OCI-LY7 (cell line): ENCODE results near the gene ITGA2. TPM values are rescaled to one million over a fixed set of nuclear protein-coding genes. Genes with fewer than 3 reads are reported as not detected.

ENCODE experiments used
- BruUV-seq: library from RNA; stranded (reverse); fragments of 400-500 nt; replicated peaks from 2 replicates; lab custom pipeline; 2021; lab: Mats Ljungman, UMichigan
- CTCF ChIA-PET: fragments of 300-600 bp; sonication (Branson Sonifier 250); formaldehyde crosslinking; loops from one replicate; lab custom pipeline; 2022; ENCODE audit warnings: antibody characterized with exemption; ENCODE audit not compliant: unreplicated experiment; lab: Charles Lee
- POLR2A ChIA-PET: fragments of 300-600 bp; sonication (Branson Sonifier 250); formaldehyde crosslinking; loops from one replicate; lab custom pipeline; 2022; ENCODE audit warnings: antibody characterized with exemption; lab: Charles Lee
- DNase-seq: peaks from one replicate; pipeline ENCODE4 v3.0.0-alpha.2; 2015; ENCODE audit warnings: low spot score
- H2AFZ ChIP-seq: fragments of 200-600 bp; sonication (generic), shearing (Covaris generic); 2 replicates; pipeline ENCODE4 v1.6.1; 2014; ENCODE audit warnings: mild to moderate bottlenecking, antibody characterized with exemption, low read length, moderate library complexity
- H3K27ac ChIP-seq: fragments of 200-600 bp; sonication (generic); 2 replicates; pipeline ENCODE4 v1.5.1; 2014; ENCODE audit warnings: mixed run types, low read depth, mild to moderate bottlenecking, moderate library complexity, low read length, inconsistent platforms; ENCODE audit not compliant: poor library complexity, severe bottlenecking
- H3K36me3 ChIP-seq: fragments of 200-600 bp; sonication (generic); 2 replicates; pipeline ENCODE4 v1.6.1; 2014; ENCODE audit warnings: mild to moderate bottlenecking, antibody characterized with exemption, low read length, moderate library complexity, mixed read lengths; ENCODE audit not compliant: insufficient read depth
- H3K4me1 ChIP-seq: fragments of 200-600 bp; sonication (generic); 2 replicates; pipeline ENCODE4 v1.5.1; 2014; ENCODE audit warnings: mild to moderate bottlenecking, low read length; ENCODE audit not compliant: insufficient read depth, poor library complexity, severe bottlenecking
- H3K4me2 ChIP-seq: fragments of 200-600 bp; sonication (generic); 2 replicates; pipeline ENCODE4 v1.6.1; 2014; ENCODE audit warnings: mild to moderate bottlenecking, low read length
- H3K4me3 ChIP-seq: fragments of 200-600 bp; sonication (generic); 2 replicates; pipeline ENCODE4 v1.5.1; 2014; ENCODE audit warnings: mild to moderate bottlenecking, low read depth, low read length; ENCODE audit not compliant: poor library complexity, severe bottlenecking
- H3K79me2 ChIP-seq: fragments of 200-600 bp; sonication (generic); 2 replicates; pipeline ENCODE4 v1.6.1; 2016; ENCODE audit warnings: low read depth, mild to moderate bottlenecking, low read length, moderate library complexity, mixed read lengths; ENCODE audit not compliant: insufficient read depth
- H3K9me2 ChIP-seq: fragments of 200-600 bp; sonication (generic); 2 replicates; pipeline ENCODE4 v1.6.1; 2016; ENCODE audit warnings: mild to moderate bottlenecking, low read length, mixed read lengths; ENCODE audit not compliant: insufficient read depth
- H3K9me3 ChIP-seq: fragments of 200-600 bp; sonication (generic); 2 replicates; pipeline ENCODE4 v1.6.1; 2014; ENCODE audit warnings: mild to moderate bottlenecking, mixed run types, low read length, mixed read lengths
- H4K20me1 ChIP-seq: fragments of 200-600 bp; sonication (generic); 2 replicates; pipeline ENCODE4 v1.6.1; 2014; ENCODE audit warnings: mild to moderate bottlenecking, antibody characterized with exemption, low read length, moderate library complexity, mixed read lengths; ENCODE audit not compliant: insufficient read depth
- CTCF ChIP-seq: fragments of 200-600 bp; sonication (generic); conservative IDR thresholded peaks from 2 replicates; pipeline ENCODE4 v1.5.1; 2014; ENCODE audit warnings: mild to moderate bottlenecking, antibody characterized with exemption, low read length, moderate library complexity, mixed read lengths
- EZH2phosphoT487 ChIP-seq: fragments of 200-600 bp; sonication (generic); IDR thresholded peaks from 2 replicates; pipeline ENCODE4 v1.6.1; 2018; ENCODE audit warnings: low read depth, borderline replicate concordance, mild to moderate bottlenecking, mixed run types, antibody characterized with exemption, low read length, moderate library complexity, mixed read lengths
- intact Hi-C: fragments of 100-400 bp; cut with micrococcal nuclease; formaldehyde crosslinking; loops from one replicate; pipeline ENCODE4 v1.10.0; 2022; ENCODE audit not compliant: unreplicated experiment
- total RNA-seq, 2 experiments: library from RNA; depleted of rRNA in 1 of 2; stranded (reverse); fragments of >200 nt in 1 of 2; shearing (Covaris generic) in 1 of 2; gene quantifications; 2 replicates each; pipeline ENCODE4 v1.2.3, GENCODE V29; 2014 to 2022

The ITGA2 gene
- total RNA-seq, 2 experiments from 2014 or later: not detected

- no peak overlapping the region for H3K4me3 ChIP-seq
- DNase-seq: no peak
- H4K20me1 ChIP-seq: no peaks in the 10 kb centered on the region
- ChIA-PET CTCF (no interaction called here), POLR2A (no interaction called here)
- no peak overlapping the region for H2AFZ ChIP-seq
- no peaks in the 10 kb centered on the region for H3K9me3 ChIP-seq
- no peaks in the 10 kb centered on the region for H3K79me2 ChIP-seq
- BruUV-seq: no TSS peak
- H3K4me2 ChIP-seq: no peak overlapping the region
- no peaks in the 10 kb centered on the region for H3K4me1 ChIP-seq
- H3K9me2 ChIP-seq: no peaks in the 10 kb centered on the region
- no peak overlapping the region for H3K27ac ChIP-seq
- TF ChIP-seq CTCF: no peak
- TF ChIP-seq EZH2phosphoT487: no peak
- no peaks in the 10 kb centered on the region for H3K36me3 ChIP-seq
- intact Hi-C loops: no loop called here
Measured at GRCh38 chr5:52995095-52995494, 5.9 kb downstream of the ITGA2 start.

DNA sequence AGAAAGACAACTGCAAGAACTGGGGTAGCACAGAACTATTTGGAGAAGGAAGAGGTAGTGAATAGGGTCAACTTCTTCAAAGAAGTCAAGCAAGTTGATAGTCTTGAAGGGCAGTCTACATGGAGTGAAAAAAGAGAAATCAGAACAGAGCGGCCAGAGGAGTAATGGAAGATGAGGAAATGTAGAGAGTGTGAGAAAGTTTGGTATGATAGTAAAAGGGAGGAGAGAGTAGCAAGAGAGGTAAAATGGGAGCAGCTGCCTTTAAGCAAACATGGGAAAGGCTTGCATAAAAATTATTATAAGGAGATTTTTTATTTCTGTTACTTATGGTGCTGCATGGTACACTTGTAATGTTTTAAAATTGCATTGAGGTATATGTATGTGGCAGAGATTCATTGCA lies 6.8 kb downstream of the ITGA2 start:
- ChIA-PET CTCF (no interaction called here), POLR2A (no interaction called here)
- no peaks in the 10 kb centered on the region for H3K9me2 ChIP-seq
- no peak for DNase-seq
- intact Hi-C loops: no loop called here
- no peaks in the 10 kb centered on the region for H4K20me1 ChIP-seq
- H3K4me1 ChIP-seq: no peaks in the 10 kb centered on the region
- H3K36me3 ChIP-seq: no peaks in the 10 kb centered on the region
- no peak overlapping the region for H2AFZ ChIP-seq
- H3K79me2 ChIP-seq: no peaks in the 10 kb centered on the region
- no peak overlapping the region for H3K4me3 ChIP-seq
- no TSS peak for BruUV-seq
- TF ChIP-seq EZH2phosphoT487: no peak
- TF ChIP-seq CTCF: no peak
- no peaks in the 10 kb centered on the region for H3K9me3 ChIP-seq
- no peak overlapping the region for H3K27ac ChIP-seq
- H3K4me2 ChIP-seq: no peak overlapping the region

DNA sequence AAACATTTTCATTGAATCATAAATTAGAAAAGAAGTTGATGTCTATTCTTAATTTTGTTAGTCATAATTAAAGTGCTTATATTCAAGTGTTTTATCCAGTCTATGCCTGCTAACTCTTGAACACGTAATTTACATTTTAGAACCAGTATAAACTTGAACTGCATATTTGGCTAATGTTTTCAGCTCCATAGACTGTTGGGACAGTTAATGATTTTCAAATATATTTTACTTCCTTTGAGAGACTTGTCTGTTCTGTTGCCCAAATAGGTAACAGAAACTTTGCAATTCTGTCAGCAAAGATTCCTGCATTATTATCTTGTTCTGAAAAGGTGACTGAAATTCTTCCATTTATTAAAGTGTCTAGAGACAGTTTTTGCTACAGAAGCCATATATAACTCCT lies 7.8 kb downstream of the ITGA2 start:
- CTCF ChIA-PET: no interaction called here
- H3K79me2 ChIP-seq: no peaks in the 10 kb centered on the region
- no peak for DNase-seq

More for the DNA sequence above, 7.8 kb downstream of the ITGA2 start:
- TF ChIP-seq EZH2phosphoT487 (no peak), CTCF (no peak)
- Histone ChIP-seq H3K9me2 (no peaks in the 10 kb centered on the region), H2AFZ (no peak overlapping the region), H3K36me3 (no peaks in the 10 kb centered on the region), H3K27ac (no peak overlapping the region), H3K4me1 (no peaks in the 10 kb centered on the region), H3K4me3 (no peak overlapping the region), H3K9me3 (no peaks in the 10 kb centered on the region), H3K4me2 (no peak overlapping the region), H4K20me1 (no peaks in the 10 kb centered on the region)
- POLR2A ChIA-PET: no interaction called here
- intact Hi-C loops: no loop called here
- BruUV-seq: no TSS peak
